Smooth muscle cell (in vitro differentiated cells): Measurements from ENCODE around the gene FSHB. TPM values are rescaled to one million over a fixed set of nuclear protein-coding genes. Genes with fewer than 3 reads are reported as not detected.

Source experiments
- DNase-seq: peaks from one replicate; lab custom pipeline; 2025; ENCODE audit not compliant: unreplicated experiment; lab: John Stamatoyannopoulos, UW
- H2AFZ ChIP-seq: fragments of 200-600 bp; sonication (generic); 2 replicates; pipeline ENCODE4 v1.6.0; 2016; ENCODE audit warnings: antibody characterized with exemption, low read depth, mild to moderate bottlenecking
- H3F3A ChIP-seq: fragments of 200-600 bp; sonication (generic); 2 replicates; pipeline ENCODE4 v1.6.0; 2017; ENCODE audit warnings: antibody characterized with exemption, low read depth
- H3K27ac ChIP-seq: fragments of 200-600 bp; sonication (generic); 2 replicates; pipeline ENCODE4 v1.5.1; 2016; ENCODE audit warnings: low read depth, mild to moderate bottlenecking
- H3K27me3 ChIP-seq: fragments of 200-600 bp; sonication (generic); 2 replicates; pipeline ENCODE4 v1.6.1; 2016; ENCODE audit warnings: low read depth, mild to moderate bottlenecking
- H3K36me3 ChIP-seq: fragments of 200-600 bp; sonication (generic); 2 replicates; pipeline ENCODE4 v1.5.1; 2016; ENCODE audit warnings: low read depth
- H3K4me1 ChIP-seq: fragments of 200-600 bp; sonication (generic); 2 replicates; pipeline ENCODE4 v1.5.1; 2016; ENCODE audit warnings: low read depth
- H3K4me2 ChIP-seq: fragments of 200-600 bp; sonication (generic); 2 replicates; pipeline ENCODE4 v1.6.0; 2016; ENCODE audit warnings: mild to moderate bottlenecking
- H3K4me3 ChIP-seq: fragments of 200-600 bp; sonication (generic); 2 replicates; pipeline ENCODE4 v1.5.1; 2016; ENCODE audit warnings: mild to moderate bottlenecking
- H3K79me2 ChIP-seq: fragments of 200-600 bp; sonication (generic); 2 replicates; pipeline ENCODE4 v1.6.0; 2016; ENCODE audit warnings: low read depth, mild to moderate bottlenecking
- H3K9ac ChIP-seq: fragments of 200-600 bp; sonication (generic); 2 replicates; pipeline ENCODE4 v1.6.0; 2016; ENCODE audit warnings: low read depth
- H3K9me3 ChIP-seq: fragments of 200-600 bp; sonication (generic); replicated peaks from 2 replicates; pipeline ENCODE4 v1.5.1; 2016; ENCODE audit warnings: low read depth
- H4K20me1 ChIP-seq: fragments of 200-600 bp; sonication (generic); 2 replicates; pipeline ENCODE4 v1.6.0; 2016; ENCODE audit warnings: low read depth
- WGBS: methylation state at CpG from one replicate; pipeline ENCODE4 v1.1.7; 2016; ENCODE audit warnings: low lambda C conversion rate; 5-methylcytosine and 5-hydroxymethylcytosine counted together
- polyA plus RNA-seq: library from polyadenylated mRNA; unstranded; fragments of >200 nt; fragmentation: Nextera tagmentation; extraction: Ambion mirVana; gene quantifications from 2 replicates; pipeline ENCODE4 v1.2.1, GENCODE V29; 2016
- total RNA-seq: library from RNA; depleted of rRNA; stranded (reverse); fragments of >200 nt; gene quantifications from 2 replicates; pipeline ENCODE4 v1.2.3, GENCODE V29; 2014
- TF ChIP-seq, protein P1 (sequence below): fragments of 200-600 bp; sonication (generic); IDR thresholded peaks from 2 replicates; pipeline ENCODE4 v1.5.1; 2017; ENCODE audit warnings: borderline replicate concordance, mild to moderate bottlenecking, antibody characterized with exemption; ENCODE audit not compliant: insufficient read depth, poor library complexity, severe bottlenecking

Gene FSHB
- total and polyA plus RNA-seq, 2 experiments from 2014 or later, result not detected

- 35% methylated on average over 2 of the region's 2 CpGs for WGBS
- Histone ChIP-seq H3K4me2 (no peak overlapping the region), H3K27me3 (peaks cover 6% of the 10 kb centered on the region), H3K36me3 (no peaks in the 10 kb centered on the region), H4K20me1 (no peaks in the 10 kb centered on the region), H3K4me1 (no peaks in the 10 kb centered on the region), H3K4me3 (no peak overlapping the region), H3F3A (no peaks in the 10 kb centered on the region), H3K9ac (no peak overlapping the region), H3K27ac (no peak overlapping the region), H3K79me2 (no peaks in the 10 kb centered on the region), H3K9me3 (no peaks in the 10 kb centered on the region), H2AFZ (no peak overlapping the region)
- DNase-seq, result no peak
- TF ChIP-seq, protein P1, sequence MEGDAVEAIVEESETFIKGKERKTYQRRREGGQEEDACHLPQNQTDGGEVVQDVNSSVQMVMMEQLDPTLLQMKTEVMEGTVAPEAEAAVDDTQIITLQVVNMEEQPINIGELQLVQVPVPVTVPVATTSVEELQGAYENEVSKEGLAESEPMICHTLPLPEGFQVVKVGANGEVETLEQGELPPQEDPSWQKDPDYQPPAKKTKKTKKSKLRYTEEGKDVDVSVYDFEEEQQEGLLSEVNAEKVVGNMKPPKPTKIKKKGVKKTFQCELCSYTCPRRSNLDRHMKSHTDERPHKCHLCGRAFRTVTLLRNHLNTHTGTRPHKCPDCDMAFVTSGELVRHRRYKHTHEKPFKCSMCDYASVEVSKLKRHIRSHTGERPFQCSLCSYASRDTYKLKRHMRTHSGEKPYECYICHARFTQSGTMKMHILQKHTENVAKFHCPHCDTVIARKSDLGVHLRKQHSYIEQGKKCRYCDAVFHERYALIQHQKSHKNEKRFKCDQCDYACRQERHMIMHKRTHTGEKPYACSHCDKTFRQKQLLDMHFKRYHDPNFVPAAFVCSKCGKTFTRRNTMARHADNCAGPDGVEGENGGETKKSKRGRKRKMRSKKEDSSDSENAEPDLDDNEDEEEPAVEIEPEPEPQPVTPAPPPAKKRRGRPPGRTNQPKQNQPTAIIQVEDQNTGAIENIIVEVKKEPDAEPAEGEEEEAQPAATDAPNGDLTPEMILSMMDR, result no peak
Measured at GRCh38 chr11:30210357-30210756, 20.5 kb upstream of the FSHB start.

- no peaks in the 10 kb centered on the region for H3K79me2 ChIP-seq
- H3K4me3 ChIP-seq, result no peak overlapping the region
- no peaks in the 10 kb centered on the region for H4K20me1 ChIP-seq
- H3K4me1 ChIP-seq, result no peaks in the 10 kb centered on the region
- H2AFZ ChIP-seq, result no peak overlapping the region
- TF ChIP-seq, protein P1, result no peak
- no peaks in the 10 kb centered on the region for H3K27me3 ChIP-seq
- DNase-seq, result no peak
- H3K4me2 ChIP-seq, result no peak overlapping the region
- H3K27ac ChIP-seq, result no peak overlapping the region
- 64% methylated on average over 2 of the region's 2 CpGs for WGBS
- H3K9me3 ChIP-seq, result no peaks in the 10 kb centered on the region
- H3K9ac ChIP-seq, result no peak overlapping the region
- H3K36me3 ChIP-seq, result no peaks in the 10 kb centered on the region
- H3F3A ChIP-seq, result no peaks in the 10 kb centered on the region
Measured at GRCh38 chr11:30216534-30216933, 14.3 kb upstream of the FSHB start.

DNA sequence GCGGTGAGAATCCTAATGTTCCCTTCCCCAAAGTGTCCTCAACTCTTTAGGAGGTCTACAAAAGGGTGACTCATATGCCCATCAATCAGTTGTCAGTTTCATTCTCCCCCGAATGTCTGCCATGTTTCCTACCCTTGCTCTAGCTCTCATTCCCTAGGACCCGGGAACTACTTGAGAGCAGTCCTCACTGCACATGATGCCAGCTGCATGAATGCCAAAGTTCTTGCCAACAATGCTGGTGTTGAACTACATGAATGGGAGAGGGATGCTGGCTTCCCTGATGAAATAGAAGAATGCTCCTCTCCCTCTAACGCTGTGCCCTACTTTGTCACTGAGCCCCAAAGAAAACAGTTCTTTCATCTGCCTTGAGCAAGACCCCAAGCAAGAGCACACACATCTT is 12.5 kb upstream of the FSHB start:
- 87% methylated on average over 4 of the region's 4 CpGs for WGBS
- Histone ChIP-seq H3K4me1 (no peaks in the 10 kb centered on the region), H3K9ac (no peak overlapping the region), H3K27ac (no peak overlapping the region), H3K79me2 (no peaks in the 10 kb centered on the region), H3K36me3 (no peaks in the 10 kb centered on the region), H4K20me1 (no peaks in the 10 kb centered on the region), H3K4me2 (no peak overlapping the region), H3K4me3 (no peak overlapping the region), H3K9me3 (no peaks in the 10 kb centered on the region), H3F3A (no peaks in the 10 kb centered on the region), H2AFZ (no peak overlapping the region), H3K27me3 (no peaks in the 10 kb centered on the region)
- DNase-seq, result no peak
- TF ChIP-seq, protein P1, result no peak

GRCh38 chr11:30225642-30226041 is 5.2 kb upstream of the FSHB start:
- no peaks in the 10 kb centered on the region for H4K20me1 ChIP-seq
- H3K4me3 ChIP-seq, result no peak overlapping the region
- TF ChIP-seq, protein P1, result no peak
- H3K4me2 ChIP-seq, result no peak overlapping the region
- H2AFZ ChIP-seq, result no peak overlapping the region
- H3K27ac ChIP-seq, result no peak overlapping the region
- no peaks in the 10 kb centered on the region for H3K36me3 ChIP-seq
- H3F3A ChIP-seq, result no peaks in the 10 kb centered on the region
- no peaks in the 10 kb centered on the region for H3K9me3 ChIP-seq
- H3K9ac ChIP-seq, result no peak overlapping the region
- H3K27me3 ChIP-seq, result no peaks in the 10 kb centered on the region
- DNase-seq, result no peak
- no peaks in the 10 kb centered on the region for H3K4me1 ChIP-seq
- no peaks in the 10 kb centered on the region for H3K79me2 ChIP-seq
